LNCaP clone FGC (cell line): ENCODE measurements around the gene RNF20.
A peak's percentile ranks its signal among the peaks of the same experiment; 100 is the strongest.

Source experiments
- DNase-seq: peaks from one replicate; pipeline ENCODE4 v3.0.0-alpha.2; 2011; ENCODE audit warnings: low read depth
- H3K4me3 ChIP-seq: 2 replicates; pipeline ENCODE4 v1.5.1; 2011; ENCODE audit warnings: mild to moderate bottlenecking, low read depth, low read length, control low read depth
- CTCF ChIP-seq: IDR thresholded peaks from 2 replicates; pipeline ENCODE4 v1.5.1; 2012; ENCODE audit warnings: mild to moderate bottlenecking; ENCODE audit not compliant: control insufficient read depth, insufficient read depth; ENCODE audit errors: extremely low read depth

The RNF20 gene

GRCh38 chr9:101562966-101563365 lies 29.3 kb downstream of the RNF20 start:
- no peak for DNase-seq
- no peak for TF ChIP-seq CTCF
- H3K4me3 ChIP-seq, result no peak overlapping the region

DNA sequence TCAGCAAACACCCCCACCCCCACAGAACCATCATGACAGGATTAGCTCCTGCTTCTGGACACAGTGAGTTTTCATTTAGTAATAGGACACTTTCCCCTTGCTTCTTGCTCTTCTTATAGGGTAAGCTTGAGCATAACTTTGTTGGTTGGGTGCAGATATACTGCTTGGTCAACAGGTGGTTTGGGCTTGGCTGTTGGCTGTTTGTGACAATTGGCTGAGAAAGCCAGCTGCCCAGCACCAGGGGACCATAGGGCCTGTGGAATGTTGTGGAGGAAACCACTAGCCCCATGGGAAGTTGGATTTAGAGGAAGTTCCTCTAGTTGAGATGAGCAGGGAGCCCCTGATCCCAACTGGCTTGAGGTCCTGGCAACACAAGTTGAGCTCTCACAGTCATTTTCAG lies 30.6 kb downstream of the RNF20 start:
- H3K4me3 ChIP-seq, result no peak overlapping the region
- TF ChIP-seq CTCF, result no peak
- no peak for DNase-seq

DNA sequence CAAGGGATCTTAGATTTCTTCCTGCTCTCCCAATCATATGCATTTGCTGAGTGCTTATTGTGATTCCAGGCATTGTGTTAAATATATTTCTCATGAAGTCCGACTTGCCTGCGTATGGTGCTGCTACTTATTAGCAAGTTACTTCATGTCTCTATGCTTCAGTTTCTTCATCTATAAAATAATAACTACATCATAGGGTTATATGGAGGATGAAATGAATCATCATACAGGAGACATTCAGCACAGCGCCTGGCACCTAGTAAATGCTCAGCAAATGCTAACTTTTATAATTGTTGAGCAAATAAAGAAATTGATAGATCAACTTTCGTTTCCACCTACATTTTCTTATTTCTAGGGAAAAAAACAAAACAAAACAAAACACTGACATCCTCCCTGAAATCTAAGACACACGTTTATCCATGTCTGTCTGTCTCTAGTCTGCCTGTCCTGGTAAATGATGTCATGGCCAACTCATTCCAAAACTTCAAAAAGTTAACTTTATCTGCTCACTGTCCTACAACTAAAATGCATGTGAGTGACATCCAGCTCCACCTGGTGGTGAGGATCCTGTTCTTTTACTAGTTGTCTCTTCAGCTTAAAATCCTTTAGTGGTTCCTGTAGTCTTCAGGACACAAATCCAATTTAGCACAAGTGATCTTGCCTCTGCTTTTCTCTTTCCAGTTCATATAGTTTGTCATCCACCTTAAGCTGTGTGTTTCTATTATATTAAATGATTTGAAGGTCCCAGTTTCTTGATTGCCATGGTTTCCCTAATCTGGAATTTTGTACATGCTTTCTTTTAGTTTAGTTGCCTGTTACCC lies 33.5 kb downstream of the RNF20 start:
- DNase-seq, result peak; percentile 36
- peak; percentile 67 for TF ChIP-seq CTCF
- no peak overlapping the region for H3K4me3 ChIP-seq

DNA sequence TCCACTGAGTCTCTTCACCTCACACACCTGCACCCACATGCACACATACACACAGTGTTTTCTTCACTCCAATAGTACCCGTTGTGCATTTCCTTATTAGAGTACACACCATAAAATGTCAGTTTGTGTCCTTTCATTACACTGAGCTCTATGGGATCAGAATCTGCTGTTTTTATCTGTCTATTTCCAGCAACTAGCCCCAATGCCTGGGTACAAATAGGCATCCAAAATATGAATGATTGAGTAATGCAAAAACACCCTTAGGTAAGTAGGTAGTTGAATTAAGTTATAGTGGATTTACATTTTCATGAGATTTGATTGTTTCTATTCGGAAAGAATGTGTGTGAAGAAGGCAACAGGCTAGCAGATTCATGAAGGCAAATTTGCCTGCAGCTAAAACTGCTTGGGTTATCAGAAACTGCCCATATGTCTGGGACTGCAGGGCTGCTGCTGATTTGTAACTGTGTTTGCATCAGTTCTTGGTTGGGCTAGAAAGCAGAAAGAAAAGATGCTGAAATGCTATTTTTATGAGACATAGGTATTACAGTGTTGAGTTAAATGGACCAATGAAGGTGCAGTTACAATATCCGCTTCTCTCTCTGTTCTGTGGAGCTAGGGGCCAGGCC lies 34.2 kb downstream of the RNF20 start:
- no peak for DNase-seq
- H3K4me3 ChIP-seq, result no peak overlapping the region
- no peak for TF ChIP-seq CTCF

DNA sequence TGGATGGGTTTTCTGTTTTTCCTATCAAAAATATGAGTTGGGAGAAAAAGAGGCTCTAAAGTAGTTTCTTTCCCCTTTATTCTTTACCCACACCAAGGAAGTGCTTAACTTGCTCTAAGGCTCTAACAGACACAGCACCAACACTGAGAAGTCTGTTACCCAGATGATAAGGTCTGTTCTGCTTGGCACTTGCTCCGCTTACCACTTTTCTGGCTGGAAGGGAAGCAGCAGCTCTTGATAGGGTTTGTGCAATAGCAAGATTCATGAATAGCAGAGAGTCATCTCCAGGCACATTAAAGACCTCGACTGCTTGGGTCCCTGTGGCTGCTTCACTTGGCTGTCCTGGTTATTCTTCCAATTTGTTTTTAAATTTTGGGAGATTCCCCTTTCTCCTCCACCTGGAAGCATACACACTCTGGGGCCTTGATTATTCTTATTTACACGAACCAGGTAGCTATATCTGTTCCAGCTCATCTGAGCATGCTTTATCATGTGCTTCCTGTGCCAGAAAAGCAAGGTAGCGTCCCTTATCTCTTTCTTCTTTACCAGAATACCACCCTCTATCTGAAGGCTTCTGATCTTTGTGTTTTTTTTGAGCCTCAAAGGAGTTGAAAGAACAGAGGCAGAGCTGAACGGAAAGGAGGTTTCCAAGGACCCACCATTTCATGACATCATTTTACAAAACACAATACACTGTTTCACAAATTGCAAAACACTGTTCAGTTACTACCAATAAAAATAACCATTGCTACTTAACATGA lies 36.3 kb downstream of the RNF20 start:
- no peak overlapping the region for H3K4me3 ChIP-seq
- DNase-seq, result no peak
- no peak for TF ChIP-seq CTCF

DNA sequence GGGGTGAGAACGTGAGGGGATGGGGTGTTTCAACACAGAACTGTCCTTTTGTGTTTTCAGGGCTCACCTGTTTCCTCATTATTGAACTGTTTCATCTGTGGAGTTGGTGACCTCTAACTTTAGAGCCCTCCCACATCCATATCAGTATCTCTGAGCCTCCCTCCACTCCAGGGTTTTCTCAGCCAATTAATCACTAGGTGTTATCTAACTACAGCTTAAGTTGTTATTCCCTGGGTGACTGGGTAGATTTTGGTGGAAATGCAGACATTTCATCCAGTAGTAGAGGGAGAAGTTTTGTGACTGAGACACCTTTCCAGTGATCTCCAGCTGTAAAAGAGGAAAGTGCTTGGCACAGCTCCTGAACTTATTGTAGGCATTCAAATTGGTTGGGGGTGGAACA lies 37.5 kb downstream of the RNF20 start:
- TF ChIP-seq CTCF, result no peak
- no peak overlapping the region for H3K4me3 ChIP-seq
- DNase-seq, result no peak
